Spleen (tissue), 11 donors: ENCODE data around the gene NKG7. TPM values are rescaled to one million over a fixed set of nuclear protein-coding genes. Genes with fewer than 3 reads are reported as not detected.
A peak's percentile ranks its signal among the peaks of the same experiment; 100 is the strongest.

Experiments used
- DNase-seq: peaks from one replicate; pipeline ENCODE4 v3.0.0-alpha.2; 2020
- H3K27ac ChIP-seq, 8 donors: fragments of 200-600 bp; sonication (generic) in 7 of 8; 1 replicate in 4 of 8; 2 replicates in 4 of 8; pipeline versions ENCODE4 v1.5.0 to v1.8.0; 2016 to 2021; ENCODE audit warnings: inconsistent platforms in 4 of 8, mild to moderate bottlenecking in 4 of 8, moderate library complexity in 1 of 8
- H3K27me3 ChIP-seq, 7 donors: fragments of 200-600 bp; sonication (generic) in 6 of 7; replicated peaks in 1 of 7; 1 replicate in 4 of 7; 2 replicates in 3 of 7; pipeline versions ENCODE4 v1.5.0 to v1.8.0; 2016 to 2021; ENCODE audit warnings: inconsistent platforms in 3 of 7, mild to moderate bottlenecking in 1 of 7
- H3K36me3 ChIP-seq, 6 donors: fragments of 200-600 bp; sonication (generic) in 5 of 6; 1 replicate in 4 of 6; 2 replicates in 2 of 6; pipeline versions ENCODE4 v1.5.0 to v1.8.0; 2016 to 2021; ENCODE audit warnings: inconsistent platforms in 2 of 6
- H3K4me1 ChIP-seq, 6 donors: fragments of 200-600 bp; sonication (generic) in 5 of 6; 1 replicate in 3 of 6; 2 replicates in 3 of 6; pipeline versions ENCODE4 v1.5.0 to v1.8.0; 2016 to 2021; ENCODE audit warnings: inconsistent platforms in 3 of 6
- H3K4me3 ChIP-seq, 8 donors: fragments of 200-600 bp; sonication (generic) in 7 of 8; 1 replicate in 4 of 8; 2 replicates in 4 of 8; pipeline versions ENCODE4 v1.5.0 to v1.8.0; 2016 to 2021; ENCODE audit warnings: inconsistent platforms in 4 of 8, mild to moderate bottlenecking in 4 of 8, moderate library complexity in 2 of 8
- H3K9me3 ChIP-seq, 8 donors: fragments of 200-600 bp; sonication (generic) in 7 of 8; 1 replicate in 4 of 8; 2 replicates in 4 of 8; pipeline versions ENCODE4 v1.5.0 to v1.8.0; 2016 to 2021; ENCODE audit warnings: inconsistent platforms in 4 of 8
- POLR2A ChIP-seq, 3 donors: fragments of 450-650 bp; IDR thresholded peaks; one replicate each; pipeline ENCODE4 v1.5.1; 2017; ENCODE audit warnings: antibody characterized with exemption in 3 of 3, mild to moderate bottlenecking in 1 of 3
- POLR2AphosphoS5 ChIP-seq, 3 donors: sonication (generic); formaldehyde crosslinking; IDR thresholded peaks; one replicate each; pipeline ENCODE4 v1.5.1; 2017; ENCODE audit warnings: antibody characterized with exemption in 3 of 3
- WGBS, 5 donors: extraction: QIAGEN DNeasy Blood & Tissue Kit in 3 of 5; methylation state at CpG; one replicate each; pipeline versions ENCODE4 v1.1.5 to v1.1.7; 2013 to 2018; 5-methylcytosine and 5-hydroxymethylcytosine counted together
- intact Hi-C: fragments of 100-400 bp; cut with DNase I; formaldehyde crosslinking; loops from one replicate; pipeline ENCODE4 v1.15.0; 2023; ENCODE audit warnings: low total_unique reads
- polyA plus RNA-seq, 3 donors: library from polyadenylated mRNA; stranded (reverse); fragments of 200-250 nt; gene quantifications; one replicate each; pipeline ENCODE4 v1.2.1, GENCODE V29; 2013
- total RNA-seq, 7 donors: library from RNA; depleted of rRNA in 3 of 7; stranded (reverse); fragments of >200 nt in 3 of 7; fragmentation: NEBNext Ultra II Directional in 4 of 7; extraction: Animal tissue kit (Norgen Biotek cat#: 25700) in 4 of 7; gene quantifications; one replicate each; pipeline versions ENCODE4 v1.1.0 to v1.2.1, GENCODE V29; 2016 to 2021
- TF ChIP-seq, protein P1 (sequence below), 11 experiments: fragments of 200-600 bp in 7 of 11; fragments of 450-650 bp in 4 of 11; sonication (generic) in 4 of 11; IDR thresholded peaks in 8 of 11; conservative IDR thresholded peaks in 3 of 11; 1 replicate in 7 of 11; 2 replicates in 4 of 11; pipeline versions ENCODE4 v1.4.0 to v1.8.0; 2016 to 2021; ENCODE audit warnings: antibody characterized with exemption in 11 of 11, inconsistent platforms in 4 of 11, mild to moderate bottlenecking in 1 of 11
- donor health status: healthy with polysubstance abuse.
- donor health status: DM: no; HTN: no; CAD: no; lungs with moderate emphysema.
- donor health status: DM: no; HTN: no; CAD: no.
- donor health status: Bipolar disorder and iron deficiency.
- donor health status: healthy.
- donor health status: DM: no; HTN: no; CAD: no.
- donor health status: DM: yes; HTN: yes; CAD: no.

Gene NKG7
- total and polyA plus RNA-seq, 10 donors, result 30.8 to 144 (median 75.1) TPM

DNA sequence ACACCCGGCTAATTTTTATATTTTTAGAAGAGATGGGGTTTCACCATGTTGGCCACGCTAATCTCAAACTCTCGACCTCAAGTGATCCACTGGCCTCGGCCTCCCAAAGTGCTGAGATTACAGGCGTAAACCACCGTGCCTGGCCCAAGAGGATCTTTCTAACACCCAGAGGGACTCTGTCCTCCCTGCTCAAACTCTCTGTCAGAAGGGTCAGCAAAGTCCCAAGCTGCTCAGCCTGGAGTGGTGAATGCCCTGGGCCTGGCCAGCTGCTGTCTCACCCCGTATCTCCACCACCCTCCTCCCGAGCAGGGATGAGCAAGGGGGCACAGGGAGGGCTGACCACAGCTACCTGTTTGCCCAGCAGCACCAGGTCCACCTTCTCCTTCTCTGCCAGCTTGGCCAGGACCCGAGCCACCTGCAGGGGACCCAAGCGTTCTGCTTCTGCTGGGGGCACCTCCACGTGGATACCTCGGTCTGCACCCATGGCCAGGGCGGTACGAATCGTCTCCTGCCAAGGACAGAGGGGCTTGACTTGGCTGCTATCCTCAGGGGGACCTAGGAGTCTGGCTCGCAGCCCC, 19.6 kb downstream of the NKG7 start:
- Histone ChIP-seq H3K4me1 (no peaks in the 10 kb centered on the region), H3K4me3 (no peak overlapping the region), H3K27me3 (no peaks in the 10 kb centered on the region), H3K36me3 (peaks cover 0 to 62% (median 26%) of the 10 kb centered on the region in 6 donors), H3K27ac (no peak overlapping the region), H3K9me3 (no peaks in the 10 kb centered on the region)
- DNase-seq, result no peak
- TF ChIP-seq, protein P1, sequence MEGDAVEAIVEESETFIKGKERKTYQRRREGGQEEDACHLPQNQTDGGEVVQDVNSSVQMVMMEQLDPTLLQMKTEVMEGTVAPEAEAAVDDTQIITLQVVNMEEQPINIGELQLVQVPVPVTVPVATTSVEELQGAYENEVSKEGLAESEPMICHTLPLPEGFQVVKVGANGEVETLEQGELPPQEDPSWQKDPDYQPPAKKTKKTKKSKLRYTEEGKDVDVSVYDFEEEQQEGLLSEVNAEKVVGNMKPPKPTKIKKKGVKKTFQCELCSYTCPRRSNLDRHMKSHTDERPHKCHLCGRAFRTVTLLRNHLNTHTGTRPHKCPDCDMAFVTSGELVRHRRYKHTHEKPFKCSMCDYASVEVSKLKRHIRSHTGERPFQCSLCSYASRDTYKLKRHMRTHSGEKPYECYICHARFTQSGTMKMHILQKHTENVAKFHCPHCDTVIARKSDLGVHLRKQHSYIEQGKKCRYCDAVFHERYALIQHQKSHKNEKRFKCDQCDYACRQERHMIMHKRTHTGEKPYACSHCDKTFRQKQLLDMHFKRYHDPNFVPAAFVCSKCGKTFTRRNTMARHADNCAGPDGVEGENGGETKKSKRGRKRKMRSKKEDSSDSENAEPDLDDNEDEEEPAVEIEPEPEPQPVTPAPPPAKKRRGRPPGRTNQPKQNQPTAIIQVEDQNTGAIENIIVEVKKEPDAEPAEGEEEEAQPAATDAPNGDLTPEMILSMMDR (IDR thresholded peaks at IDR 0.05 in 8 of 11, conservative IDR thresholded peaks at IDR 0.05 in 3 of 11), result no peak
- no peak for TF ChIP-seq POLR2AphosphoS5 (IDR thresholded peaks at IDR 0.05)
- no peak for TF ChIP-seq POLR2A (IDR thresholded peaks at IDR 0.05)
- intact Hi-C loops, result no loop called here
- 90 to 98% (median 97%) methylated on average over 12 to 16 of the region's 16 CpGs for WGBS, 5 donors

GRCh38 chr19:51351266-51351990, 21.0 kb downstream of the NKG7 start:
- TF ChIP-seq POLR2AphosphoS5 (IDR thresholded peaks at IDR 0.05) (no peak), POLR2A (IDR thresholded peaks at IDR 0.05) (no peak)
- TF ChIP-seq, protein P1 (IDR thresholded peaks at IDR 0.05 in 8 of 11, conservative IDR thresholded peaks at IDR 0.05 in 3 of 11), result no peak
- no peaks in the 10 kb centered on the region for H3K9me3 ChIP-seq
- peaks cover 0 to 77% (median 36%) of the 10 kb centered on the region in 6 donors for H3K36me3 ChIP-seq
- H3K27me3 ChIP-seq, result no peaks in the 10 kb centered on the region
- H3K4me1 ChIP-seq, result no peaks in the 10 kb centered on the region
- no peak overlapping the region for H3K27ac ChIP-seq
- H3K4me3 ChIP-seq, result no peak overlapping the region
- DNase-seq, result no peak
- WGBS, 5 donors, result 94 to 98% (median 96%) methylated on average over 11 of the region's 11 CpGs
- intact Hi-C loops, result no loop called here

- H3K27ac ChIP-seq, result no peak overlapping the region
- 80 to 92% (median 90%) methylated on average over 10 of the region's 10 CpGs for WGBS, 5 donors
- DNase-seq, result no peak
- H3K36me3 ChIP-seq, result peaks cover 0 to 81% (median 40%) of the 10 kb centered on the region in 6 donors
- intact Hi-C loops, result loop anchor here (10.0 kb wide), 1 partner anchor 47 kb away; the partner anchor contains the start of gene C19orf84
- H3K4me3 ChIP-seq, result no peak overlapping the region
- TF ChIP-seq POLR2AphosphoS5 (IDR thresholded peaks at IDR 0.05), result no peak
- TF ChIP-seq, protein P1 (IDR thresholded peaks at IDR 0.05 in 8 of 11, conservative IDR thresholded peaks at IDR 0.05 in 3 of 11), result no peak
- peaks cover 0 to 32% (median 8%) of the 10 kb centered on the region in 6 donors for H3K4me1 ChIP-seq
- no peaks in the 10 kb centered on the region for H3K9me3 ChIP-seq
- H3K27me3 ChIP-seq, result no peaks in the 10 kb centered on the region
These were observed 25.1 kb downstream of the NKG7 start for GRCh38 chr19:51347209-51347928.

DNA sequence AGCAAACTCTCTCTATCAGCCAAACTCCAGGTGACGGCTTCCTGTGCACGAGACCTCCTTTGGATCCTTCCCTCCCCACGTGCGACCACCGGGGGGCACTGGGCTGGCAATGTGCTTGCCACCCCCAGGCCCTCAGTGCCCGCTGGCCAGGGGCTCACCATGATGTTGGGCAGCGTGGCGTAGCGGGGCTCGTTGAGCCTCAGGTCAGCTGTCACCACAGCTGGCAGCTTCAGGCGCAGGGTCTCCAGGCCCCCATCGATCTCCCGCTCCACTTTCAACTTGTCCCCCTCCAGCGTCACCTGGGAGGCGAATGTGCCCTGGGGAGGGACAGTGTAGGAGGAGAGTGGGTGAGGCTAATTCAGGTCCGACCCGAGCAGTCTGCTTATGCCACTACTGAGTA, 25.7 kb downstream of the NKG7 start:
- peaks cover 0 to 75% (median 38%) of the 10 kb centered on the region in 6 donors for H3K36me3 ChIP-seq
- intact Hi-C loops, result loop anchor here (10.0 kb wide), 1 partner anchor 48 kb away; the partner anchor contains the start of gene C19orf84
- TF ChIP-seq, protein P1 (IDR thresholded peaks at IDR 0.05 in 8 of 11, conservative IDR thresholded peaks at IDR 0.05 in 3 of 11), result no peak
- TF ChIP-seq POLR2AphosphoS5 (IDR thresholded peaks at IDR 0.05), result peak in 1 of 3 donors; percentile 37
- DNase-seq, result no peak
- no peak overlapping the region for H3K4me3 ChIP-seq
- peaks cover 0 to 34% (median 8%) of the 10 kb centered on the region in 6 donors for H3K4me1 ChIP-seq
- no peak overlapping the region for H3K27ac ChIP-seq
- WGBS, 5 donors, result 89 to 93% (median 93%) methylated on average over 14 to 17 of the region's 17 CpGs
- no peaks in the 10 kb centered on the region for H3K9me3 ChIP-seq
- no peaks in the 10 kb centered on the region for H3K27me3 ChIP-seq
